ENCODE results near the gene PON2. TPM values are rescaled to one million over a fixed set of nuclear protein-coding genes. Genes with fewer than 3 reads are reported as not detected.

The PON2 gene
- total RNA-seq, 1 experiment from 2014 or later: 56.4 TPM

GRCh38 chr7:95457947-95458346 lies 23.1 kb upstream of the PON2 start:
- Histone ChIP-seq H3K36me3 (ENCODE audit: low read depth, low read length) (no peaks in the 10 kb centered on the region), H3K4me3 (ENCODE audit: low read length) (no peak overlapping the region), H3K9me3 (ENCODE audit: low read length) (no peaks in the 10 kb centered on the region), H3K4me2 (ENCODE audit: low read length) (no peak overlapping the region), H3F3A (ENCODE audit: low read length, unreplicated experiment) (no peaks in the 10 kb centered on the region), H3K4me1 (ENCODE audit: insufficient read depth, low read length) (no peaks in the 10 kb centered on the region), H3K27me3 (ENCODE audit: low read length) (no peaks in the 10 kb centered on the region), H3K9ac (ENCODE audit: low read length) (no peak overlapping the region), H2AFZ (ENCODE audit: low read length) (no peak overlapping the region), H3K79me2 (ENCODE audit: low read length) (no peaks in the 10 kb centered on the region), H3K9me2 (replicated peaks; ENCODE audit: low read length) (no peaks in the 10 kb centered on the region), H3K27ac (ENCODE audit: low read length) (no peak overlapping the region), H4K20me1 (ENCODE audit: low read length) (no peaks in the 10 kb centered on the region)
- TF ChIP-seq CTCF (conservative IDR thresholded peaks at IDR 0.05; ENCODE audit: low read depth, low read length) (no peak), EZH2phosphoT487 (IDR thresholded peaks at IDR 0.05; ENCODE audit: borderline replicate concordance, low read length) (no peak), EZH2 (IDR thresholded peaks at IDR 0.05; ENCODE audit: low read length, unreplicated experiment) (no peak)
- DNase-seq (no peak), ATAC-seq (no peak)
- intact Hi-C loops (cut with micrococcal nuclease): no loop called here
- ChIA-PET POLR2A (ENCODE audit: unreplicated experiment) (no interaction called here), CTCF (no interaction called here)
- BruUV-seq (replicated peaks): no TSS peak

GRCh38 chr7:95454438-95455045 lies 19.7 kb upstream of the PON2 start:
- no TSS peak for BruUV-seq (replicated peaks)
- H3K79me2 ChIP-seq (ENCODE audit: low read length): no peaks in the 10 kb centered on the region
- H3K9me3 ChIP-seq (ENCODE audit: low read length): no peaks in the 10 kb centered on the region
- intact Hi-C loops (cut with micrococcal nuclease): no loop called here
- DNase-seq (no peak), ATAC-seq (no peak)
- H3K4me1 ChIP-seq (ENCODE audit: insufficient read depth, low read length): no peaks in the 10 kb centered on the region
- TF ChIP-seq EZH2phosphoT487 (IDR thresholded peaks at IDR 0.05; ENCODE audit: borderline replicate concordance, low read length) (no peak), CTCF (conservative IDR thresholded peaks at IDR 0.05; ENCODE audit: low read depth, low read length) (no peak), EZH2 (IDR thresholded peaks at IDR 0.05; ENCODE audit: low read length, unreplicated experiment) (no peak)
- H3F3A ChIP-seq (ENCODE audit: low read length, unreplicated experiment): no peaks in the 10 kb centered on the region
- H2AFZ ChIP-seq (ENCODE audit: low read length): no peak overlapping the region
- no peak overlapping the region for H3K4me2 ChIP-seq (ENCODE audit: low read length)
- H3K27me3 ChIP-seq (ENCODE audit: low read length): no peaks in the 10 kb centered on the region
- H3K36me3 ChIP-seq (ENCODE audit: low read depth, low read length): no peaks in the 10 kb centered on the region
- H3K4me3 ChIP-seq (ENCODE audit: low read length): no peak overlapping the region
- H3K27ac ChIP-seq (ENCODE audit: low read length): no peak overlapping the region
- ChIA-PET POLR2A (ENCODE audit: unreplicated experiment) (no interaction called here), CTCF (no interaction called here)
- no peaks in the 10 kb centered on the region for H3K9me2 ChIP-seq (replicated peaks; ENCODE audit: low read length)
- no peaks in the 10 kb centered on the region for H4K20me1 ChIP-seq (ENCODE audit: low read length)
- H3K9ac ChIP-seq (ENCODE audit: low read length): no peak overlapping the region

- ChIA-PET POLR2A (ENCODE audit: unreplicated experiment) (interaction anchor here (0.6 kb wide), 1 partner anchor 163 kb away, joined by 3 read pairs; no protein-coding TSS in a partner anchor), CTCF (no interaction called here)
- no peak overlapping the region for H3K27ac ChIP-seq (ENCODE audit: low read length)
- H2AFZ ChIP-seq (ENCODE audit: low read length): no peak overlapping the region
- no peaks in the 10 kb centered on the region for H3K4me1 ChIP-seq (ENCODE audit: insufficient read depth, low read length)
- no peak overlapping the region for H3K4me2 ChIP-seq (ENCODE audit: low read length)
- no peak overlapping the region for H3K4me3 ChIP-seq (ENCODE audit: low read length)
- intact Hi-C loops (cut with micrococcal nuclease): no loop called here
- no peaks in the 10 kb centered on the region for H3K36me3 ChIP-seq (ENCODE audit: low read depth, low read length)
- no TSS peak for BruUV-seq (replicated peaks)
- ATAC-seq: no peak
- TF ChIP-seq EZH2 (IDR thresholded peaks at IDR 0.05; ENCODE audit: low read length, unreplicated experiment): no peak
- no peak for TF ChIP-seq EZH2phosphoT487 (IDR thresholded peaks at IDR 0.05; ENCODE audit: borderline replicate concordance, low read length)
- no peak for TF ChIP-seq CTCF (conservative IDR thresholded peaks at IDR 0.05; ENCODE audit: low read depth, low read length)
- no peak for DNase-seq
- H3F3A ChIP-seq (ENCODE audit: low read length, unreplicated experiment): no peaks in the 10 kb centered on the region
- no peaks in the 10 kb centered on the region for H3K27me3 ChIP-seq (ENCODE audit: low read length)
- no peaks in the 10 kb centered on the region for H3K9me3 ChIP-seq (ENCODE audit: low read length)
- no peaks in the 10 kb centered on the region for H3K9me2 ChIP-seq (replicated peaks; ENCODE audit: low read length)
- no peaks in the 10 kb centered on the region for H4K20me1 ChIP-seq (ENCODE audit: low read length)
- no peaks in the 10 kb centered on the region for H3K79me2 ChIP-seq (ENCODE audit: low read length)
- no peak overlapping the region for H3K9ac ChIP-seq (ENCODE audit: low read length)
Observed at GRCh38 chr7:95446618-95447017, 11.8 kb upstream of the PON2 start.

Data from PC-3 (cell line).